HG02840 (cell line): ENCODE data around the gene MRTFB.
"Not testable (repeated sequence)": the region's sequence is repeated elsewhere in the genome, so short reads cannot be mapped to it uniquely, and the experiment has no call there.

ENCODE experiments used
- ATAC-seq: cut with Tn5 transposase; IDR thresholded peaks from one replicate; pipeline ENCODE4 v1.9.1; 2021; ENCODE audit warnings: mild to moderate bottlenecking, moderate library complexity, moderate number of reproducible peaks; ENCODE audit not compliant: unreplicated experiment, low FRiP score

MRTFB gene

GRCh38 chr16:14182999-14183398 lies 111.9 kb downstream of the MRTFB start:
- no peak for ATAC-seq

GRCh38 chr16:14183962-14184361 lies 112.8 kb downstream of the MRTFB start:
- not testable (repeated sequence) for ATAC-seq

- ATAC-seq, result no peak
Measured at GRCh38 chr16:14186007-14186794, 115.1 kb downstream of the MRTFB start.

GRCh38 chr16:14186795-14187221 lies 115.7 kb downstream of the MRTFB start:
- ATAC-seq, result no peak

GRCh38 chr16:14187517-14188338 lies 116.6 kb downstream of the MRTFB start:
- no peak for ATAC-seq

- ATAC-seq, result no peak
Measured at GRCh38 chr16:14193316-14193871, 122.3 kb downstream of the MRTFB start.

- ATAC-seq, result no peak
Measured at GRCh38 chr16:14194721-14195120, 123.6 kb downstream of the MRTFB start.

GRCh38 chr16:14196011-14196410 lies 124.9 kb downstream of the MRTFB start:
- ATAC-seq, result no peak

GRCh38 chr16:14196539-14196938 lies 125.4 kb downstream of the MRTFB start:
- ATAC-seq, result no peak

GRCh38 chr16:14198012-14198411 lies 126.9 kb downstream of the MRTFB start:
- ATAC-seq, result no peak

- no peak for ATAC-seq
Measured at GRCh38 chr16:14198572-14198971, 127.5 kb downstream of the MRTFB start.

- ATAC-seq, result no peak
Measured at GRCh38 chr16:14199199-14199598, 128.1 kb downstream of the MRTFB start.

- ATAC-seq, result no peak
Measured at GRCh38 chr16:14199624-14200023, 128.5 kb downstream of the MRTFB start.

GRCh38 chr16:14202095-14202494 lies 131.0 kb downstream of the MRTFB start:
- no peak for ATAC-seq

GRCh38 chr16:14202697-14203096 lies 131.6 kb downstream of the MRTFB start:
- ATAC-seq, result no peak

- ATAC-seq, result no peak
Measured at GRCh38 chr16:14203166-14203565, 132.0 kb downstream of the MRTFB start.

GRCh38 chr16:14205666-14206065 lies 134.5 kb downstream of the MRTFB start:
- ATAC-seq, result no peak

- ATAC-seq, result no peak
Measured at GRCh38 chr16:14211856-14212543, 140.9 kb downstream of the MRTFB start.

- no peak for ATAC-seq
Measured at GRCh38 chr16:14215941-14216340, 144.8 kb downstream of the MRTFB start.

GRCh38 chr16:14219983-14220382 lies 148.9 kb downstream of the MRTFB start:
- no peak for ATAC-seq

- no peak for ATAC-seq
Measured at GRCh38 chr16:14223632-14224031, 152.5 kb downstream of the MRTFB start.
